PFSK-1 (cell line): ENCODE results near the gene LMOD1.

Experiments
- FOXP2 ChIP-seq: optimal IDR thresholded peaks from 2 replicates; pipeline ENCODE3; 2011; ENCODE audit warnings: borderline replicate concordance, control low read depth, inconsistent platforms; ENCODE audit not compliant: insufficient read depth; ENCODE audit errors: extremely low read length, extremely low read depth
- POLR2AphosphoS5 ChIP-seq: IDR thresholded peaks from 2 replicates; pipeline ENCODE4 v1.6.1; 2012; ENCODE audit warnings: low read depth, mild to moderate bottlenecking, control low read depth, low read length, moderate library complexity
- REST ChIP-seq, 2 experiments: IDR thresholded peaks; 2 replicates each; pipeline versions ENCODE4 v1.6.1 to v1.8.0; 2011 to 2012; ENCODE audit warnings: low read depth in 2 of 2, low read length in 2 of 2, control low read depth in 1 of 2, inconsistent platforms in 1 of 2, mild to moderate bottlenecking in 1 of 2, moderate library complexity in 1 of 2; ENCODE audit not compliant: insufficient read depth in 1 of 2
- SIN3A ChIP-seq: IDR thresholded peaks from 2 replicates; pipeline ENCODE4 v1.6.1; 2012; ENCODE audit warnings: mild to moderate bottlenecking, low read length, moderate library complexity, borderline replicate concordance; ENCODE audit not compliant: insufficient read depth
- TAF1 ChIP-seq: IDR thresholded peaks from 2 replicates; pipeline ENCODE4 v1.6.1; 2012; ENCODE audit warnings: low read length, control low read depth, borderline replicate concordance; ENCODE audit not compliant: insufficient read depth

LMOD1 gene

GRCh38 chr1:201895913-201896807 is 50.2 kb downstream of the LMOD1 start:
- no peak for TF ChIP-seq TAF1
- no peak for TF ChIP-seq SIN3A
- peak; percentile 95 for TF ChIP-seq FOXP2
- no peak for TF ChIP-seq REST (IDR thresholded peaks at IDR 0.05; ENCODE audit: insufficient read depth in 1 of 2, low read depth in 2 of 2, low read length in 2 of 2)
- TF ChIP-seq POLR2AphosphoS5 = no peak

GRCh38 chr1:201895120-201895665 is 51.2 kb downstream of the LMOD1 start:
- TF ChIP-seq SIN3A (no peak), POLR2AphosphoS5 (no peak), REST (IDR thresholded peaks at IDR 0.05; ENCODE audit: insufficient read depth in 1 of 2, low read depth in 2 of 2, low read length in 2 of 2) (no peak), TAF1 (no peak), FOXP2 (no peak)

- no peak for TF ChIP-seq FOXP2
These were observed 51.8 kb downstream of the LMOD1 start for GRCh38 chr1:201894343-201895119.

- TF ChIP-seq TAF1 (no peak), SIN3A (no peak), FOXP2 (no peak), POLR2AphosphoS5 (no peak)
These were observed 52.9 kb downstream of the LMOD1 start for GRCh38 chr1:201893431-201893830.

- TF ChIP-seq FOXP2 (no peak), REST (IDR thresholded peaks at IDR 0.05; ENCODE audit: insufficient read depth in 1 of 2, low read depth in 2 of 2, low read length in 2 of 2) (no peak), POLR2AphosphoS5 (no peak), TAF1 (no peak), SIN3A (no peak)
These were observed 54.1 kb downstream of the LMOD1 start for GRCh38 chr1:201892211-201892610.
